ENCODE measurements around the gene SECTM1.

The SECTM1 gene

GRCh38 chr17:82314012-82314726 is 19.4 kb downstream of the SECTM1 start:
- no peak for DNase-seq

- DNase-seq: no peak
Measured at GRCh38 chr17:82313195-82314011, 20.2 kb downstream of the SECTM1 start.

GRCh38 chr17:82311971-82312370 is 21.6 kb downstream of the SECTM1 start:
- DNase-seq: no peak

GRCh38 chr17:82310877-82311276 is 22.7 kb downstream of the SECTM1 start:
- no peak for DNase-seq

GRCh38 chr17:82309656-82310570 is 23.7 kb downstream of the SECTM1 start:
- no peak for DNase-seq

GRCh38 chr17:82305727-82306300 is 27.8 kb downstream of the SECTM1 start:
- DNase-seq: no peak

- no peak for DNase-seq
Measured at GRCh38 chr17:82304826-82305726, 28.5 kb downstream of the SECTM1 start.

- DNase-seq: no peak
Measured at GRCh38 chr17:82303944-82304808, 29.4 kb downstream of the SECTM1 start.

- no peak for DNase-seq
Measured at GRCh38 chr17:82302991-82303943, 30.3 kb downstream of the SECTM1 start.

- DNase-seq: no peak
Measured at GRCh38 chr17:82302568-82302963, 31.0 kb downstream of the SECTM1 start.

- DNase-seq: no peak
Measured at GRCh38 chr17:82301916-82302567, 31.5 kb downstream of the SECTM1 start.

- no peak for DNase-seq
Measured at GRCh38 chr17:82301300-82301915, 32.2 kb downstream of the SECTM1 start.

- no peak for DNase-seq
Measured at GRCh38 chr17:82300707-82301270, 32.8 kb downstream of the SECTM1 start.

GRCh38 chr17:82300228-82300627 is 33.3 kb downstream of the SECTM1 start:
- DNase-seq: no peak

GRCh38 chr17:82299452-82299851 is 34.1 kb downstream of the SECTM1 start:
- no peak for DNase-seq

- DNase-seq: no peak
Measured at GRCh38 chr17:82298538-82299421, 34.8 kb downstream of the SECTM1 start.

Measured in NCI-H187 treated with DMSO at 0.1 percent for 48 hours (cell line).